ENCODE data around the gene LRRC23. TPM values are rescaled to one million over a fixed set of nuclear protein-coding genes. Genes with fewer than 3 reads are reported as not detected.

LRRC23 gene
- polyA plus RNA-seq, 1 experiment: 10.6 TPM

- no peak for DNase-seq (ENCODE audit: low read depth, low spot score)
- no peak overlapping the region for H3K4me3 ChIP-seq (ENCODE audit: low read depth, low read length)
- no peaks in the 10 kb centered on the region for H3K9me3 ChIP-seq (ENCODE audit: control insufficient read depth, insufficient read depth, low read length)
- POLR2A ChIA-PET: no interaction called here
- no peak for TF ChIP-seq CTCF (IDR thresholded peaks at IDR 0.05; ENCODE audit: low read depth, low read length)
- H3K27me3 ChIP-seq (ENCODE audit: control insufficient read depth, insufficient read depth, low read length): no peaks in the 10 kb centered on the region
- CTCF ChIA-PET: interaction anchor here (0.9 to 1.1 kb wide), 4 partner anchors 11 to 160 kb away, joined by 3 to 4 read pairs (median 3); no protein-coding TSS in a partner anchor
- H3K27ac ChIP-seq (ENCODE audit: low read depth, low read length): no peak overlapping the region
Observed at GRCh38 chr12:6953442-6954315, 49.1 kb downstream of the LRRC23 start.

- Histone ChIP-seq H3K27me3 (ENCODE audit: control insufficient read depth, insufficient read depth, low read length) (no peaks in the 10 kb centered on the region), H3K9me3 (ENCODE audit: control insufficient read depth, insufficient read depth, low read length) (no peaks in the 10 kb centered on the region), H3K4me3 (ENCODE audit: low read depth, low read length) (no peak overlapping the region), H3K27ac (ENCODE audit: low read depth, low read length) (no peak overlapping the region)
- TF ChIP-seq CTCF (IDR thresholded peaks at IDR 0.05; ENCODE audit: low read depth, low read length): no peak
- CTCF ChIA-PET: interaction anchor here (0.9 to 1.1 kb wide), 2 partner anchors 10 to 159 kb away, joined by 3 to 4 read pairs; no protein-coding TSS in a partner anchor
- POLR2A ChIA-PET: no interaction called here
- DNase-seq (ENCODE audit: low read depth, low spot score): no peak
Observed at GRCh38 chr12:6954316-6955107, 49.9 kb downstream of the LRRC23 start.

- no peak for DNase-seq (ENCODE audit: low read depth, low spot score)
- no peaks in the 10 kb centered on the region for H3K27me3 ChIP-seq (ENCODE audit: control insufficient read depth, insufficient read depth, low read length)
- ChIA-PET POLR2A (no interaction called here), CTCF (interaction anchor here (1.7 kb wide), 1 partner anchor 9 kb away, joined by 5 read pairs; no protein-coding TSS in a partner anchor)
- no peaks in the 10 kb centered on the region for H3K9me3 ChIP-seq (ENCODE audit: control insufficient read depth, insufficient read depth, low read length)
- H3K27ac ChIP-seq (ENCODE audit: low read depth, low read length): no peak overlapping the region
- no peak overlapping the region for H3K4me3 ChIP-seq (ENCODE audit: low read depth, low read length)
- no peak for TF ChIP-seq CTCF (IDR thresholded peaks at IDR 0.05; ENCODE audit: low read depth, low read length)
Observed at GRCh38 chr12:6955108-6956020, 50.7 kb downstream of the LRRC23 start.

GRCh38 chr12:6956021-6956727 is 51.6 kb downstream of the LRRC23 start:
- H3K27ac ChIP-seq (ENCODE audit: low read depth, low read length): no peak overlapping the region
- no peak for DNase-seq (ENCODE audit: low read depth, low spot score)
- no peak for TF ChIP-seq CTCF (IDR thresholded peaks at IDR 0.05; ENCODE audit: low read depth, low read length)
- H3K27me3 ChIP-seq (ENCODE audit: control insufficient read depth, insufficient read depth, low read length): no peaks in the 10 kb centered on the region
- no peaks in the 10 kb centered on the region for H3K9me3 ChIP-seq (ENCODE audit: control insufficient read depth, insufficient read depth, low read length)
- ChIA-PET CTCF (interaction anchor here (1.7 kb wide), 1 partner anchor 9 kb away, joined by 5 read pairs; no protein-coding TSS in a partner anchor), POLR2A (no interaction called here)
- no peak overlapping the region for H3K4me3 ChIP-seq (ENCODE audit: low read depth, low read length)

Measured in AG04450 (cell line).